DOHH2 (cell line): ENCODE results near the gene NBAS.
"Not testable (repeated sequence)": the region's sequence is repeated elsewhere in the genome, so short reads cannot be mapped to it uniquely, and the experiment has no call there.

Source experiments
- H3F3A ChIP-seq: fragments of 200-600 bp; sonication (generic), shearing (Covaris generic); 2 replicates; pipeline ENCODE4 v1.6.0; 2016; ENCODE audit warnings: antibody characterized with exemption, mild to moderate bottlenecking; ENCODE audit not compliant: control insufficient read depth, insufficient read depth
- H3K27ac ChIP-seq: fragments of 200-600 bp; sonication (generic); 2 replicates; pipeline ENCODE4 v1.5.1; 2014; ENCODE audit warnings: low read depth, mild to moderate bottlenecking, low read length, moderate library complexity
- H3K27me3 ChIP-seq: fragments of 200-600 bp; sonication (generic); 2 replicates; pipeline ENCODE4 v1.6.1; 2014; ENCODE audit warnings: mild to moderate bottlenecking, low read length, mixed read lengths; ENCODE audit not compliant: control insufficient read depth
- H3K36me3 ChIP-seq: fragments of 200-600 bp; sonication (generic); 2 replicates; pipeline ENCODE4 v1.6.1; 2014; ENCODE audit warnings: mild to moderate bottlenecking, low read length, moderate library complexity, mixed read lengths; ENCODE audit not compliant: control insufficient read depth
- H3K4me1 ChIP-seq: fragments of 200-600 bp; sonication (generic); 2 replicates; pipeline ENCODE4 v1.6.1; 2014; ENCODE audit warnings: mild to moderate bottlenecking, low read length, mixed read lengths; ENCODE audit not compliant: control insufficient read depth
- H3K4me2 ChIP-seq: fragments of 200-600 bp; sonication (generic); 2 replicates; pipeline ENCODE4 v1.6.0; 2014; ENCODE audit warnings: mild to moderate bottlenecking, low read length, moderate library complexity
- H3K4me3 ChIP-seq: fragments of 200-600 bp; sonication (generic); 2 replicates; pipeline ENCODE4 v1.5.1; 2014; ENCODE audit warnings: mild to moderate bottlenecking, low read length, mixed read lengths
- H3K79me2 ChIP-seq: fragments of 200-600 bp; sonication (generic); 2 replicates; pipeline ENCODE4 v1.6.1; 2014; ENCODE audit warnings: mild to moderate bottlenecking, low read length, mixed read lengths; ENCODE audit not compliant: control insufficient read depth
- H3K9me2 ChIP-seq: fragments of 200-600 bp; sonication (generic); replicated peaks from 2 replicates; pipeline ENCODE4 v1.6.1; 2014; ENCODE audit warnings: mild to moderate bottlenecking, low read length, mixed read lengths; ENCODE audit not compliant: control insufficient read depth
- H3K9me3 ChIP-seq: fragments of 200-600 bp; sonication (generic); 2 replicates; pipeline ENCODE4 v1.6.1; 2014; ENCODE audit warnings: antibody characterized with exemption, low read length, mixed read lengths; ENCODE audit not compliant: control insufficient read depth, insufficient read depth
- H4K20me1 ChIP-seq: fragments of 200-600 bp; sonication (generic); 2 replicates; pipeline ENCODE4 v1.6.0; 2014; ENCODE audit warnings: low read depth, mild to moderate bottlenecking, antibody characterized with exemption, low read length, moderate library complexity; ENCODE audit not compliant: control insufficient read depth, insufficient read depth
- CTCF ChIP-seq: fragments of 200-600 bp; sonication (generic); IDR thresholded peaks from one replicate; pipeline ENCODE4 v1.5.1; 2014; ENCODE audit warnings: antibody characterized with exemption, mild to moderate bottlenecking, low read depth, low read length; ENCODE audit not compliant: poor library complexity, severe bottlenecking
- EZH2phosphoT487 ChIP-seq: fragments of 200-600 bp; sonication (generic); IDR thresholded peaks from 2 replicates; pipeline ENCODE4 v1.6.1; 2017; ENCODE audit warnings: borderline replicate concordance, mild to moderate bottlenecking, antibody characterized with exemption, low read length, moderate library complexity, mixed read lengths

Gene NBAS

GRCh38 chr2:15260835-15261234 is 300.3 kb downstream of the NBAS start:
- H3K36me3 ChIP-seq, result no peaks in the 10 kb centered on the region
- H3K4me3 ChIP-seq, result no peak overlapping the region
- H3K79me2 ChIP-seq, result no peaks in the 10 kb centered on the region
- H3K4me2 ChIP-seq, result no peak overlapping the region
- TF ChIP-seq CTCF, result no peak
- no peaks in the 10 kb centered on the region for H3K27me3 ChIP-seq
- no peaks in the 10 kb centered on the region for H3F3A ChIP-seq
- H3K4me1 ChIP-seq, result no peaks in the 10 kb centered on the region
- H4K20me1 ChIP-seq, result no peaks in the 10 kb centered on the region
- H3K27ac ChIP-seq, result no peak overlapping the region
- peaks cover 6% of the 10 kb centered on the region; the same call in 1 of the 2 replicates for H3K9me3 ChIP-seq
- no peaks in the 10 kb centered on the region for H3K9me2 ChIP-seq

- Histone ChIP-seq H3F3A (no peaks in the 10 kb centered on the region), H3K9me3 (peaks cover 6% of the 10 kb centered on the region; the same call in 1 of the 2 replicates), H3K4me3 (no peak overlapping the region), H3K27ac (no peak overlapping the region), H3K36me3 (no peaks in the 10 kb centered on the region), H4K20me1 (no peaks in the 10 kb centered on the region), H3K27me3 (no peaks in the 10 kb centered on the region), H3K79me2 (no peaks in the 10 kb centered on the region), H3K4me2 (no peak overlapping the region), H3K9me2 (no peaks in the 10 kb centered on the region), H3K4me1 (no peaks in the 10 kb centered on the region)
- TF ChIP-seq EZH2phosphoT487 (no peak), CTCF (no peak)
Measured at GRCh38 chr2:15260196-15260595, 300.9 kb downstream of the NBAS start.

DNA sequence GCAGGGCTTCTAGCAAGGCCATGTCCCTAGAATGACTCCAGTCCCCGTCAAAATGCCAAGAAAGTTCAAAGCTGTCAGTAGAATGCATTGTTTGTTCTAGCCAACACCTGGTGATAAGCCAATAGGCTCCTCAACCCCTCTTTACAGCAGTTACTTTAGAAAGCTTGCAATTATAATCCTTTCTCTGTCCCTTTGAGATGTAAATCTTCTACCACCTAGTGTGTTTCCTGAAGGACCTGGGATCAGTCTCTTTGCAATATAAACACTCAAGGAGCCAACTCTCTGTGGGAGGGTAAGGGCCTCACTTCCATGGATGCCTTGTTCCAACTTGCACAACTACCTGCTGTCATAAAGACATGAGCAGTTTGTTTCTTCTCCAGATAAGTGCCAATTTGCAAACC is 301.8 kb downstream of the NBAS start:
- Histone ChIP-seq H3K4me2 (no peak overlapping the region), H3K4me1 (no peaks in the 10 kb centered on the region), H4K20me1 (no peaks in the 10 kb centered on the region), H3K4me3 (no peak overlapping the region), H3F3A (no peaks in the 10 kb centered on the region), H3K36me3 (no peaks in the 10 kb centered on the region), H3K27ac (no peak overlapping the region), H3K79me2 (no peaks in the 10 kb centered on the region), H3K9me2 (no peaks in the 10 kb centered on the region), H3K27me3 (no peaks in the 10 kb centered on the region), H3K9me3 (peaks cover 6% of the 10 kb centered on the region; the same call in 1 of the 2 replicates)
- no peak for TF ChIP-seq CTCF

GRCh38 chr2:15258385-15258784 is 302.7 kb downstream of the NBAS start:
- H3K4me3 ChIP-seq, H3K79me2 ChIP-seq, H4K20me1 ChIP-seq: not testable (repeated sequence)

More at GRCh38 chr2:15258385-15258784, 302.7 kb downstream of the NBAS start:
- H3K4me1 ChIP-seq, H3K9me3 ChIP-seq, H3K27ac ChIP-seq, H3K4me2 ChIP-seq, H3K9me2 ChIP-seq, H3F3A ChIP-seq, H3K36me3 ChIP-seq, H3K27me3 ChIP-seq: not testable (repeated sequence)
